NCI-H2171 treated with DMSO at 0.1 percent for 48 hours (cell line): ENCODE results near the gene GABRA6.
"Not testable (repeated sequence)": the region's sequence is repeated elsewhere in the genome, so short reads cannot be mapped to it uniquely, and the experiment has no call there.

Source experiments
- DNase-seq: peaks from one replicate; lab custom pipeline; 2025; lab: John Stamatoyannopoulos, UW

Gene GABRA6

GRCh38 chr5:161685461-161685860 lies at the start of gene GABRA6:
TSS of gene GABRA6 (plus strand) at chr5:161685721. CDS start at chr5:161685990, 269 bp downstream.
- no peak for DNase-seq

DNA sequence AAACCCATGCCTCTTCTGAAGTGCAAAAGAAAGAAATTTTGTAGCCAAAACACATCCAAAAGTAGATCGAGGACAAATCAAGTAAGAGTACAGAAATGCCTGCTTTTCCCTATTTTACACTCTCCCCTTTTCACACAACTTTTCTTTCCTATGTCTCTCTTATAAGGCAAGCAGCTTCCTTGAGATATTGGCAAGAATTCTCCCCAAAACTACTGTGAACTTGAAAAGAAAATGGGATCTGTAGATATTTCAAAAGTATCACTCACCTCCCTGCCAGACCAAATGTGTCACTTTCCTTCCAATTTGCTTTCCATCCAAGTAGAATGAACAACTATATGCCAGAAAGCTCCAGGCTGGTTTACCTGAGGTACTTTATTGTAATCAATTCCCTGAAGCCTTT lies 47.9 kb upstream of the GABRA6 start:
- no peak for DNase-seq

DNA sequence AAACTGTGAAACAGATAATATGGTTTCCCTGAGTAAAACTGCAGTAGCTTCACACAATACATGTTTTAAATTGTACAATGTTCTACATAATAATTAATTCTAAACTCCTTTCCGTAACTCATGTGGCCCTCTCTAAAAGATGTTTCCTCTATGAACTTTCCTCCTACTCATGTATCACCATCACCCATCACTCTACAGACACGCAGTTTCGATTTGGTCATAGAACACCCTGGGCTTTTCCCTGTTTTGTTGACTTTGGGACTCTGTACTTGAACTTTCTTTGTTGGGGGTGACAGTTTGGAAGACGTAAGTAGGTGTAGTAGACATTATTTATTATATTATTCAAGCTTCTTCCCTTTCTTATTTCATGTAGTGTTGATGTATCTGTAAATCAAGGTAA lies 44.1 kb upstream of the GABRA6 start:
- DNase-seq, result no peak

- DNase-seq, result no peak
Observed at GRCh38 chr5:161645264-161645663, 40.3 kb upstream of the GABRA6 start.

DNA sequence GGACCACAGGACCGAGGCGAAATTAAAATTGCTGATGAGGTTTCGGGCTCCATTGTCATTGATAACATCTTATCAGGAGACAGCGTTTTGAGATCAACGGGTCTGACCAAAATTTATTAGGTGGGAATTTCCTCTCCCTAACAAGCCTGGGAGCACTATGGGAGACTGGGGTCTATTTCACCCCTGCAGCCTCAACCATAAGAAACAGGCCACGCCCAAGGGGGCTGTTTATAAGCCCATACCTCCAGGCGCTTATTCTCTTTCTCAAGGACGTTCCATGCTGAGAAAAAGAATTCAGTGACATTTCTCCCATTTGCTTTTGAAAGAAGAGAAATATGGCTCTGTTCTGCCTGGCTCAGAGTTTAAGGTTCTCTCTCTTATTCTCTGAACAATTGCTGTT lies 33.6 kb upstream of the GABRA6 start:
- DNase-seq, result not testable (repeated sequence)

DNA sequence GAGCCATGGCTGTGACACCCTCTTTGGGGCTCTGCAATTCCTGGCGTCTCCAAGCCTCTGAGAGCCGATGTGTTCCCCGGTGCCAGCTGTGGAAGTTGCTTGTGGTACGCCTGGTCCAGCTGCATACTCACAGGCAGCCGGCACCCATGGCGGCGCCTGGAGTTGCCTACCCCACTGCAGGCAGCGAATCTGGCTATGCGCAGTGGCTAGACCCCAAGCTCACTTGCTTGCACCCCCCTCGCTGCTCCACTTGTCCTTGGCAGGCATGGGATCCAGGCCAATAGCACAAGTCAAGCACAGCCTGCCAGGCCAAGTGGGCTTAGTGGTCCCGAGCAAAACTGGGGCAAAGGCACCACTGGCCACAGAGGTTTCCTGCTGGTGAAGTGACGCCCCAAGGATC lies 24.7 kb upstream of the GABRA6 start:
- no peak for DNase-seq

DNA sequence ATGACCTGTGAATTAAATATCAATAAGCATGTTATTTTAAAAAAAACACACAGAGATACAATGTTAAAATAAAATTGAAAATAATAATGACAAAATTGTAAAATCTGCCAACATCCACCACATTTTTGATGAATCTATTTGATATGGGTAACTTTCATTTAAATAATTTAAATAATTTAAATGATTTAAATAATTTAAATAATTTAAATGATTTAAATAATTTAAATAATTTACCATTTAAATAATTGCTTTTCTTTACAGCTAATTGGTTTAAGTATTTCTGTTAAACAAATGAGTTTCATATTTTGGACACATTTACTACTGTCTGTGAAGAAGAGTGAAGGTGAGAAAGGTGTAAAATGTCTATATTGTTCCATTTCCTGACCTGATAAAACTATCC lies 22.1 kb upstream of the GABRA6 start:
- DNase-seq, result no peak

DNA sequence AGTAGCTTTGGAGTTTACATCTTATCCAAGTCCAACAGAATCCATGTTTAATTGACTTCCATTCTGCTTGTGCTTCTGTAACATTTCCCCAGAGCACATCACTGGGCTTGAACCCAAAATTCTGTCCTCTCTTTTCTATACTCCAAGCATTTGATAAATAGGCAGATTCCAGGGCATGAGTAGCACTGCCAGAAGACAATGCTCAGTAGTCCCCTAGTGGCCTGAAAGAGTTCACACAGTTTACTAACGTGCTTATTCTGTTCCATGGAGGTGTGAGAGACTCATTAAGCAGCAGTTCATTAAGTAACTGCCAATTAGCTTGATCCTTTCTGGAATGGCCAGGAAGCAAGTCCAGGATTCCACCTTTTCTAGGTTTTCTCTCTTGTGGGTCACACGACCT lies 9.4 kb upstream of the GABRA6 start:
- DNase-seq, result peak; percentile 0

GRCh38 chr5:161686149-161686548 lies 628 bp downstream of the GABRA6 start:
- no peak for DNase-seq

GRCh38 chr5:161686881-161687280 lies 1.4 kb downstream of the GABRA6 start:
- DNase-seq, result no peak

DNA sequence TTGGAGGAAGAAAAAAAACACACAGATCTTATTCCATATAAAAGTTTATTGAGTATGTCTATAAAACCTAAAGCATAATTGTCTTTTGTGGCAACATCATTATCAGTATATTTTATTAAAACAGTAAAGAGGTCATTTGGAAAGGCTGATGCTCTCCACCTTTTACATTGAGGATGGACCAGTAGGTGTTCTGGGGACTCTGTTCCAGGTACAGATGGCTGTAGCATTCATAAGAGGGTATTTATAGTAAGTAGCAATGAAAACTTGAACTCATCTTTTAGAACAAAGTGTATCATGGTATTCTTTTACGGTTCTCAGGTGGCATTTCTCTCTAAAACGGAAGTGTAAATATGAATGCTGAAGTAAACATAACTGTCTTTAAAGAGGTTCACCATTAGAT lies 1.8 kb downstream of the GABRA6 start:
- no peak for DNase-seq

- DNase-seq, result peak; percentile 0
Observed at GRCh38 chr5:161691911-161692310, 6.4 kb downstream of the GABRA6 start.

DNA sequence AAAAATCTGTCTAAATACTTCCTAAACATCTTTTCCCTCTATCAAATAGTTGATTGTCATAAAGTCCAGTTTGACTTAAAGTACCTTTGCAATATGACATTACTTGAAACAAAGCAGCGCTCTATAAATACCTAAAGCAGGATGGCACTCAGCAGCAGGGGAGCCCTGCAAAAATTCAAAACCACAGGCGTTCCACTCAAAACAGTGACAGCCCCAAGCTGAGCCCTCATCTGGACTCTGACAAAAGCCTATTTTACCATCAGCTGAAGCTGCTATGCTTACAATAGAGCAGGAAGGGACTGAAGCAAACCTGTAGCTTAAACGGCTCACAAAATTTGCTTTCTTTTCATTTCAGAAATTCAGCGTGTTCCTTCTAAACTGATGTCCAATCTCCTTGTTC lies 11.5 kb downstream of the GABRA6 start:
- no peak for DNase-seq

DNA sequence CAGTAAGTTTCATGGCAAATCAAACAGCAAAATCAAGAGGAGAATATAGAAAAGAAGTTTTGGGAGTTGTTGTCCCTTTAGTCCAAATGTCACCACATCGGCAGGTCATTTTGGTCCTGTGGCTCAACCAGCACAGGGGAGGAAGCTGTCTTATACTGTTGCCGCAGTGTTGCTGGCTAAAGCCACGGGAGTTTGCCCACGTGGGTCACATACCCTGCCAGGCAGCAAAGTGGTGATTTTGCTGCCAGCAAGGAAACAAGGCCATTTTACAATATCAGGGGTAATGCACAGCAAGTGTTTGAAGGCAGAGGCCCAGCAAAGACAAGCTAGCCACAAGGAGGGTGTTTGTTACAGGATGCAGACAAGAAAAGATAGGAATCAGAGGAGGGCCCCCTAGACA lies 14.5 kb downstream of the GABRA6 start:
- DNase-seq, result no peak

DNA sequence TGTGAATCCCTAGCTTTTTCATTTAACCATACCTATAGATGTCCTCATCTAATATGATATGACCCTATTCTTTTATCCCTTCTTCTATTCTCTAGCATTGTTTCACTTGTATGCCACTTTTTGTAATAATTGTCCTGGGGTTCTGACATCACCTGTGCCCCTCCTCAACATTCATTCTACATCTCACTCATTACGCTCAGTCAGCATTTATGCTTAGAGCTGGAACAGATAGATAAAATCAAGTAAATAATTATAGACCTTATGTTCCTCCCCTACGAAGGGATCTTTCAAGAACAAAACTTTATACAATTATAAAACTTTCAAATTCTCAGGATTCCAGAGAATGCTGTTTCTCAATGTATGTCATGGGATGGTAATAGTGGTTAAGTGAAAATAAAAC lies 18.0 kb downstream of the GABRA6 start:
- no peak for DNase-seq

DNA sequence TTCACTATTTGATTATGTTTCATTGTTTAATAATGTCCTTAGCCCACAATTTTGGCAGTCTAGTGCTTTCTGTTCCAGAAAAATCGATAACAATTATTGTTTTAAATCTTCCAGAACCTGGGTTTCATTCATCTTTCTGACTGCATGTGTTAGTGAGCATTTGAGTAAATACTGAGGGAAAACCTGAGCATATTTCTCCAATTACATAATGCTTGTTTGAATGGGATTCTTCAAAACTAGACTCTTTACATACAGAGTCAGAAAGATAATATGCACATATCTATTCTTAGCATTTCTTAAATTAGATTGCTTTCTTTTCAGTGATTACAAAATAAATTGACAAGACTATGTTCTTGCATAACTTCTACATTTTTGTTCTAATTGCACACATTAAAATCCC lies 21.9 kb downstream of the GABRA6 start:
- no peak for DNase-seq

DNA sequence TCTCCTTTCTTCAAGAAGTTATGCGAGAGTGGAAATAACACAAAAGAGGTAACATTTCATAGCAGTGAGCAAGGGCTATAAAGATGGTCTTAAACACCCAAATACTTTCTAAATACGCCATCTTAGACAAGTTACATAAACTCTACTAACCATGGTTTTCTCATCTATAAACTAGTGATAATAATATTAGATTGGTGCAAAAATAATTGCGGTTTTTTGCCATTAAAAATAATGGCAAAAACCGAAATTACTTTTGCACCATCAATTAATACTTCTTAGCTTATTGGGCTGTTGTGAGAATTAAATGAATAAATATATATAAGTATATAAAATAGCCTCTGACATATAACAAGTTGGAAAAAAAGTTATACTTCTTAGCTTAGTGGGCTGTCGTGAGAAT lies 23.7 kb downstream of the GABRA6 start:
- DNase-seq, result no peak

- no peak for DNase-seq
Observed at GRCh38 chr5:161713042-161713441, 27.5 kb downstream of the GABRA6 start.

GRCh38 chr5:161719157-161719556 lies 33.6 kb downstream of the GABRA6 start:
- no peak for DNase-seq

DNA sequence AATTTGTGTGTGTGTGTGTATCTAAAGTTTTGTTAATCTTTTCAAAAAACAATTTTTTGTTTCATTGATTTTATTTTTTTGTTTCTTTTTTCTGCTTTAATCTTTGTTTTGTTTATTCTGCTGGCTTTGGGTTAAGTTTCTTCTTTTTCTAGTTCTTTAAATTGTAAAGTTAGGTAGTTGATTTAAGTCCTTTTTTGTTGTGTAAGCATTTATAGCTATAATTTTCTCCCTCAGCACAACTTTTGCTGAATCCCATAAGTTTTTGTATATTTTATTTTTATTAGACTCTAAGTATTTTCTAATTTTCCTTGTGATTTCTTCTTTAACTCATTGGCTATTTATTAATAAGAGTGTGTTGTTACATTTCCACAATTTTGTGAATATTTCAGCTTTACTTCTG lies 34.9 kb downstream of the GABRA6 start:
- no peak for DNase-seq

GRCh38 chr5:161734741-161735140 lies 49.2 kb downstream of the GABRA6 start:
- no peak for DNase-seq

- no peak for DNase-seq
Observed at GRCh38 chr5:161740433-161740832, 54.9 kb downstream of the GABRA6 start.

GRCh38 chr5:161744276-161744675 lies 58.8 kb downstream of the GABRA6 start:
- no peak for DNase-seq

DNA sequence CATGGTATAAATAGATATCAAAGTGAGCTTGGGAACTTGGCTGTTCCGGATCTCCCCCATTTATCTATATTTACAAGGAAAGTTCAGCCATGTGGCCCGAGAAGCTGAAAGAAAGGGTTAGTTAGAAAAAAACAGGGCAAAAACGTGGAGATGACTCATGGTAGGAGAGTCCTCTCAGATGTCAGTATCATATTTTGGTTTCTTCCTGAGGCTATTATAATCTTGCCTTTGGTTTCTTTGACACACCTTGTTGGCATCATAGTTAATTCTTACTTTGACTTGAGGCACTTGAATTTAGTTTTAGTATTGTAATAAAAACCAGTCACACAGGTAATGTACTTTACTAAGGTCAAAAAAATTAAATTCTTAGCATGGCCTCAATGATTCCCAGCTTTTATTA lies 59.9 kb downstream of the GABRA6 start:
- DNase-seq, result no peak

DNA sequence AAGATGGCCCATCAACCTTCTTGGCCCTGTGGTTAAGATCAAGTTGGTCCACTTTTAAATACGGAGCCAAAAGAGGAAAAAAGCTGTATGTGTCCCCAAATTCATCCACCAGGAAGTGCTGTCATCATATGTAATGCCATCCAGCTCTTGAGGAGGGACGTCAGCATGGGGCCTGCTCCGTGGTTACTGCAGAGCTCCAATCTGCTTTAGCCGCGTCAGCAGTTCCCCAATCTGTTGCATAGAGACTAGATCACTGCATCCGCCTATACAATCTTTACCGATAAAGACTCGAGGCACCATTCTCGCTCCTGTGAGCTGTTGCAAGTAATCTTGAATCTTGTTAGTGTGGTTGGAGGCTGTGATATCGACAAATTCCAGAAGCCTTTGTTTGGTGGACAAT lies 65.7 kb downstream of the GABRA6 start:
- no peak for DNase-seq
